Glutamatergic neuron (in vitro differentiated cells): ENCODE measurements around the gene SLC35A3. TPM values are rescaled to one million over a fixed set of nuclear protein-coding genes. Genes with fewer than 3 reads are reported as not detected.
"Not testable (repeated sequence)": the region's sequence is repeated elsewhere in the genome, so short reads cannot be mapped to it uniquely, and the experiment has no call there.

Experiments
- DNase-seq: peaks from one replicate; pipeline ENCODE4 v3.0.0; 2022
- H3K27ac Mint-ChIP-seq: one replicate; pipeline ENCODE4 v1.8.0; 2020; ENCODE audit warnings: mild to moderate bottlenecking, mixed read lengths, inconsistent platforms; ENCODE audit not compliant: unreplicated experiment
- H3K27me3 Mint-ChIP-seq: one replicate; pipeline ENCODE4 v1.8.0; 2020; ENCODE audit warnings: mild to moderate bottlenecking, moderate library complexity, mixed read lengths, inconsistent platforms; ENCODE audit not compliant: unreplicated experiment
- H3K36me3 Mint-ChIP-seq: one replicate; pipeline ENCODE4 v1.8.0; 2020; ENCODE audit warnings: mild to moderate bottlenecking, mixed read lengths, inconsistent platforms; ENCODE audit not compliant: unreplicated experiment
- H3K4me1 Mint-ChIP-seq: one replicate; pipeline ENCODE4 v1.8.0; 2020; ENCODE audit warnings: mild to moderate bottlenecking, low read depth, mixed read lengths, inconsistent platforms; ENCODE audit not compliant: unreplicated experiment
- H3K4me3 Mint-ChIP-seq: one replicate; pipeline ENCODE4 v1.8.0; 2020; ENCODE audit warnings: mild to moderate bottlenecking, mixed read lengths, inconsistent platforms; ENCODE audit not compliant: unreplicated experiment
- H3K9me3 Mint-ChIP-seq: one replicate; pipeline ENCODE4 v1.8.0; 2020; ENCODE audit warnings: mild to moderate bottlenecking, moderate library complexity, mixed read lengths, inconsistent platforms; ENCODE audit not compliant: unreplicated experiment
- CTCF ChIP-seq: fragments of 200-600 bp; sonication (generic); IDR thresholded peaks from one replicate; pipeline ENCODE4 v1.5.0; 2021; ENCODE audit not compliant: partially characterized antibody, unreplicated experiment
- total RNA-seq: library from RNA; stranded (reverse); fragmentation: NEBNext Ultra II Directional; extraction: Animal tissue kit (Norgen Biotek cat#: 25700); gene quantifications from one replicate; pipeline ENCODE4 v1.2.1, GENCODE V29; 2021; ENCODE audit not compliant: unreplicated experiment

Gene SLC35A3
- total RNA-seq, 1 donor from 2014 or later = 7.7 TPM

GRCh38 chr1:99955375-99955774 is 14.4 kb upstream of the SLC35A3 start:
- no peak for DNase-seq
- no peaks in the 10 kb centered on the region for H3K9me3 Mint-ChIP-seq
- H3K36me3 Mint-ChIP-seq = no peaks in the 10 kb centered on the region
- TF ChIP-seq CTCF = no peak
- H3K4me3 Mint-ChIP-seq = no peak overlapping the region
- no peaks in the 10 kb centered on the region for H3K27me3 Mint-ChIP-seq
- no peaks in the 10 kb centered on the region for H3K4me1 Mint-ChIP-seq
- H3K27ac Mint-ChIP-seq = no peak overlapping the region

GRCh38 chr1:99956755-99957154 is 13.0 kb upstream of the SLC35A3 start:
- H3K4me3 Mint-ChIP-seq = no peak overlapping the region
- H3K27ac Mint-ChIP-seq = no peak overlapping the region
- DNase-seq = no peak
- no peaks in the 10 kb centered on the region for H3K36me3 Mint-ChIP-seq
- H3K4me1 Mint-ChIP-seq = no peaks in the 10 kb centered on the region
- H3K9me3 Mint-ChIP-seq = no peaks in the 10 kb centered on the region
- H3K27me3 Mint-ChIP-seq = no peaks in the 10 kb centered on the region
- TF ChIP-seq CTCF = no peak

GRCh38 chr1:99957818-99958217 is 12.0 kb upstream of the SLC35A3 start:
- H3K4me1 Mint-ChIP-seq = no peaks in the 10 kb centered on the region
- peaks cover under 1% of the 10 kb centered on the region for H3K9me3 Mint-ChIP-seq
- H3K27ac Mint-ChIP-seq = no peak overlapping the region
- no peak for TF ChIP-seq CTCF
- no peak overlapping the region for H3K4me3 Mint-ChIP-seq
- no peak for DNase-seq
- H3K36me3 Mint-ChIP-seq = no peaks in the 10 kb centered on the region
- H3K27me3 Mint-ChIP-seq = no peaks in the 10 kb centered on the region

- not testable (repeated sequence) for DNase-seq, H3K9me3 Mint-ChIP-seq, H3K4me3 Mint-ChIP-seq, H3K27me3 Mint-ChIP-seq, H3K36me3 Mint-ChIP-seq, H3K27ac Mint-ChIP-seq, H3K4me1 Mint-ChIP-seq
Observed at GRCh38 chr1:99959189-99959705, 10.5 kb upstream of the SLC35A3 start.

- not testable (repeated sequence) for H3K4me1 Mint-ChIP-seq, H3K4me3 Mint-ChIP-seq, DNase-seq, H3K36me3 Mint-ChIP-seq, H3K27ac Mint-ChIP-seq, H3K9me3 Mint-ChIP-seq, H3K27me3 Mint-ChIP-seq
Observed at GRCh38 chr1:99960260-99960659, 9.5 kb upstream of the SLC35A3 start.

GRCh38 chr1:99963041-99963795 is 6.6 kb upstream of the SLC35A3 start:
- TF ChIP-seq CTCF = no peak
- peaks cover 2% of the 10 kb centered on the region for H3K9me3 Mint-ChIP-seq
- no peaks in the 10 kb centered on the region for H3K36me3 Mint-ChIP-seq

More at GRCh38 chr1:99963041-99963795, 6.6 kb upstream of the SLC35A3 start:
- Mint-ChIP-seq H3K4me3 (no peak overlapping the region), H3K4me1 (no peaks in the 10 kb centered on the region), H3K27me3 (no peaks in the 10 kb centered on the region), H3K27ac (no peak overlapping the region)
- no peak for DNase-seq
